GM18526 (cell line): Measurements from ENCODE around the gene COG4.

ENCODE experiments used
- POLR2A ChIP-seq: IDR thresholded peaks from 3 replicates; pipeline ENCODE4 v1.6.1; 2011; ENCODE audit not compliant: insufficient read length; ENCODE audit errors: extremely low read depth

Gene COG4

DNA sequence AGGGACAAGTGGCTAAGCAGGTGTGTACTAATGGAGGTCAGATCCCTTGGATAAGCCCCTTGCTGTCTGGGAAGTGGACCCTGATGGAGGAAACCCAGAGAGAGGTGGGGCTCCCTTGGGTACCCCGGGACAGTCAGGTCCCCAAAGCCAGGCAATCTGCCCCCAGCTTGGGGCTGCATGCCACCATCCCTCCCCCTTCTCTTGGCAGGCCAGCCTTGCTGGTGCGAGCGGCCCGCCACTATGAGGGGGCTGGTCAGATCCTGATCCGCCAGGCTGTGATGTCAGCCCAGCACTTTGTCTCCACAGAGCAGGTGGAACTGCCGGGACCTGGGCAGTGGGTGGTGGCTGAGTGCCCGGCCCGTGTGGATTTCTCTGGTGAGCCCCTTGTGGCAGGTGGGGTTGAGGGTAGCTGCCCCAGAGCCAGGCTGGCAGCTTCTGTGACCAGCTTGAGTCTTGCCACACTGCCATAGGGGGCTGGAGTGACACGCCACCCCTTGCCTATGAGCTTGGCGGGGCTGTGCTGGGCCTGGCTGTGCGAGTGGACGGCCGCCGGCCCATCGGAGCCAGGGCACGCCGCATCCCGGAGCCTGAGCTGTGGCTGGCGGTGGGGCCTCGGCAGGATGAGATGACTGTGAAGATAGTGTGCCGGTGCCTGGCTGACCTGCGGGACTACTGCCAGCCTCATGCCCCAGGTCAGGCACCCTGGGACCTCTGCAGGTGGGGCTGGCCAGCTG lies 48.9 kb downstream of the COG4 start:
- TF ChIP-seq POLR2A = no peak

- TF ChIP-seq POLR2A = no peak
Observed at GRCh38 chr16:70473446-70474319, 49.7 kb downstream of the COG4 start.

- no peak for TF ChIP-seq POLR2A
Observed at GRCh38 chr16:70472786-70473433, 50.4 kb downstream of the COG4 start.

DNA sequence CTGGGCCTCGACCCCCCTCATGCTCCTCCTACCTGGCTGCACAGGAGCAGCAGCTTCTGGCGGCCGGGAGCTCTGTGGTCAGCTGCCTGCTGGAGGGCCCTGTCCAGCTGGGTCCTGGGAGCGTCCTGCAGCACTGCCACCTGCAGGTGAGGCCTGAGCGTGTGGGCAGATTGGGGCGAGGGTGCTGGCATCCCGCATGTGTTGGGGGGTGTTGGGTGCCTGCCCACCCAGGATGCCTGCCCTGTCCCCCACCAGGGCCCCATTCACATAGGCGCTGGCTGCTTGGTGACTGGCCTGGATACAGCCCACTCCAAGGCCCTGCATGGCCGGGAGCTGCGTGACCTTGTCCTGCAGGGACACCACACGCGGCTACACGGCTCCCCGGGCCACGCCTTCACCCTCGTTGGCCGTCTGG lies 52.4 kb downstream of the COG4 start:
- TF ChIP-seq POLR2A = no peak

GRCh38 chr16:70470141-70470926 lies 53.0 kb downstream of the COG4 start:
- TF ChIP-seq POLR2A = no peak

DNA sequence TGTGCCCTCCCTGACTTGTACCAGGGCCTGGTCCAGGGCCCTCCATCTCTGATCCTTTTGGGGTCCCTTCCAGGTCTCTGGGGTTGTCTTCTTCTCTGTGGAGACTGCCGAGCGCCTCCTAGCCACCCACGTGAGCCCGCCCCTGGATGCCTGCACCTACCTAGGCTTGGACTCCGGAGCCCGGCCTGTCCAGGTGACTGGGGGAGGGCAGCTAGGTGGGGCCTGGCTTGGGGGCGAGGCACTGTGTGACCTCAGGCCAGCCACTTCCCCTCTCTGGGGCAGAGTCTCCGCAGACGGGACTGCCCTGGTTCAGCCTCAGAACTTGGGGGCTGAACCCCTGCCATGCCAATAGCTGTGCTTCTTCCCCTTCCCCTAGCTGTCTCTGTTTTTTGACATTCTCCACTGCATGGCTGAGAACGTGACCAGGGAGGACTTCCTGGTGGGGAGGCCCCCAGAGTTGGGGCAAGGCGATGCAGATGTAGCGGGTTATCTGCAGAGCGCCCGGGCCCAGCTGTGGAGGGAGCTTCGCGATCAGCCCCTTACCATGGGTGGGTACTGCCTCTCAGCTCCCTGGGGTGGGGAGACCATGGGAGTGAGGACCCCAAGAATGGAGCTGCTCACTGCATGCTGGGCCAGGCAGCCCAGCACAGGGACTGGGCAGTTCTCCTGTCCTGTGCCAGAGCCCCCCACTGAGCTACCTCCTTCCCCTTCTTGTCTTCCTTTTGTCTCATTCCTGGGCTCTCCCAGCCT lies 54.4 kb downstream of the COG4 start:
- no peak for TF ChIP-seq POLR2A

DNA sequence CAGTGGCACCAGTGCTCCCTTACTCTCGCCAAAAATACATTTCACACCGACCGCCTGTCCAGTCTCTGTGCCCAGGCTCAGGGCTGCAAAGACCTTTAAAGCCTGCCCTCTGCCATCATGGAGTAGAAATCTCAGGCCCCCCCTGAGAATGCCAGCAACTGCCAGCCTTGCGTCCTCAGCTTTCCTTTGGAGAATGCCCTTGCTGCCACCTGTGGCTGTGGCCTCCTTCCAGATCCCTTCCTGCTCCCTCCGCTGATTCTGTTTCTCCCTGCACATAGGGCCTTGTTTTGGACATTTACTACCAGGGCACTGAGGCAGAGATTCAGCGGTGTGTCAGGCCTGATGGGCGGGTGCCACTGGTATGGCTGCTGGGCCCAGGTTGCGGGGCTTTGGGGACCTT lies 55.7 kb downstream of the COG4 start:
- no peak for TF ChIP-seq POLR2A

DNA sequence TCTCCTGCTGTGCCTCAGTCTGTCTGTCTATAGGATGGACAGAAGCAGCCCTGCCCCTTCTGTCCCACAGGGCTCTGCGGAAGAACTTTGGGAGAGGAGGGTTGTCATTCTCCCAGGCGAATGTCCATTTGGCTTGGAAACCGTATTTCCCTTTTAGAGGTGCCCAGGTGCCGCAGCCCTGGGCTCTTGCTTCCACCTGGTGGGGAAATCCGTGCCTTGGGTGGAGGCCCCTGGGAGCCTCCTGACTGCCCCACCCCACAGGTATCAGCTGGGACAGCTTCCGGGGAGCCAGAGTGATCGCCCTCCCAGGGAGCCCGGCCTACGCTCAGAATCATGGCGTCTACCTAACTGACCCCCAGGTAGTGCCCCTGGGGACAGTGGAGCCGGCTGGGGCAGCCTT lies 56.2 kb downstream of the COG4 start:
- TF ChIP-seq POLR2A = no peak

DNA sequence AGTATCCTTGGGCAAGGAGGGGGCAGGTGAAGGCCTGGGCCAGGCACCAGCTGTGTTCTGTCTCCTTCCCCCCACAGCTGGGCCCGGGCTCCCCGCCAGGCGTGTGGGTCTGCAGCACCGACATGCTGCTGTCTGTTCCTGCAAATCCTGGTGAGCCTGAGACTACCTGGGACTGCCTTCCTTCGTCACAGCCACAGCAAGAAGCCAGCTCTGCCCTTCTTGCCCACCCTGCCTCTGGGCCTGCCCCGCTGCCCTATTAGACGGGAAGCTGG lies 56.6 kb downstream of the COG4 start:
- TF ChIP-seq POLR2A = no peak

- no peak for TF ChIP-seq POLR2A
Observed at GRCh38 chr16:70465999-70466804, 57.2 kb downstream of the COG4 start.

- no peak for TF ChIP-seq POLR2A
Observed at GRCh38 chr16:70463235-70463634, 60.1 kb downstream of the COG4 start.

GRCh38 chr16:70460737-70461261 lies 62.6 kb downstream of the COG4 start:
- TF ChIP-seq POLR2A = no peak

DNA sequence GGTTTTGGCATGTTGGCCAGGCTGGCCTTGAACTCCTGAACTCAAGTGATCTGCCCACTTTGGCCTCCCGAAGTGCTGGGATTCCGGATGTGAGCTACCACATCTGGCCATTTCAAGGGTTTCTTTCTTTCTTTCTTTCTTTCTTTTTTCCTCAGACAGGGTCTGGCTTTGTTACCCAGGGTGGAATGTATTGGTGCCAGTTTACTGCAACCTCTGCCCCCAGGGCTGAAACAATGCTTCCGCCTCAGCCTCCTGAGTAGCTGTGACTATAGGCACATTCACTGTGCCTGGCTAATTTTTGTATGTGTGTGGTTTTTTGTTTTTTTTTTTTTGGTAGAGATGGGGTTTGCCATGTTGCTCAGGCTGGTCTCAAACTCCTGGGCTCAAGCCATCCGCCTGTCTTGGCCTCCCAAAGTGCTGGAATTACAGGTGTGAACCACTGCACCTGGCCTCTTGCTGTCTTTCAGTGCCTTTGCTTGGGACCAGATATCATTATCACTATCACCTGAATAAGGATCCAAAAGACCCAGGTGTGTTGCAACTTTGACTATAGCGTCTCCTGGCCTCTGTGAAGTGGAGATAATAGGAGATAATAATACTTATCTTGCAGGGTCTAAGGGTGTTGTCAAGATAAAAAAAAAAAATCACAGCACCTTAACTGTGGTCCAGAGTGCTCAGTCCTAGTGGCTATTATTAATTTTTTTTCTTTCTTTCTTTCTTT lies 65.7 kb downstream of the COG4 start:
- TF ChIP-seq POLR2A = no peak
